ENCODE measurements around the gene PTPRN2.

DNA sequence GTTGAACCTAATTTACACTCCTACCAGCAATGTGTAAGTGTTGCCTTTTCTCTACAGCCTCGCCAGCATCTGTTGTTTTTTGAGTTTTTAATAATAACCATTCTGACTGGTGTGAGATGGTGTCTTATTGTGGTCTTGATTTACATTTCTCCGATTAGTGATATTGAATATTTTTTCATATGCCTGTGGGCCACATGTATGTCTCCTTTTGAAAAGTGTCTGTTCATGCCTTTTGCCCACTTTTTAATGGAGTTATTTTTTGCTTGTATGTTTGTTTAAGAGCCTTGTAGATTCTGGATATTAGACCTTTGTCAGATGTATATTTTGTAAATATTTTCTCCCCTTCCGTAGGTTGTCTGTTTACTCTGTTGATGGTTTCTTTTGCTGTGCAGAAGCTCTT lies 1055.6 kb downstream of the PTPRN2 start:
- TF ChIP-seq POLR2A (IDR thresholded peaks at IDR 0.05; ENCODE audit: extremely low read depth, insufficient read length) = no peak
- TF ChIP-seq, protein P1, sequence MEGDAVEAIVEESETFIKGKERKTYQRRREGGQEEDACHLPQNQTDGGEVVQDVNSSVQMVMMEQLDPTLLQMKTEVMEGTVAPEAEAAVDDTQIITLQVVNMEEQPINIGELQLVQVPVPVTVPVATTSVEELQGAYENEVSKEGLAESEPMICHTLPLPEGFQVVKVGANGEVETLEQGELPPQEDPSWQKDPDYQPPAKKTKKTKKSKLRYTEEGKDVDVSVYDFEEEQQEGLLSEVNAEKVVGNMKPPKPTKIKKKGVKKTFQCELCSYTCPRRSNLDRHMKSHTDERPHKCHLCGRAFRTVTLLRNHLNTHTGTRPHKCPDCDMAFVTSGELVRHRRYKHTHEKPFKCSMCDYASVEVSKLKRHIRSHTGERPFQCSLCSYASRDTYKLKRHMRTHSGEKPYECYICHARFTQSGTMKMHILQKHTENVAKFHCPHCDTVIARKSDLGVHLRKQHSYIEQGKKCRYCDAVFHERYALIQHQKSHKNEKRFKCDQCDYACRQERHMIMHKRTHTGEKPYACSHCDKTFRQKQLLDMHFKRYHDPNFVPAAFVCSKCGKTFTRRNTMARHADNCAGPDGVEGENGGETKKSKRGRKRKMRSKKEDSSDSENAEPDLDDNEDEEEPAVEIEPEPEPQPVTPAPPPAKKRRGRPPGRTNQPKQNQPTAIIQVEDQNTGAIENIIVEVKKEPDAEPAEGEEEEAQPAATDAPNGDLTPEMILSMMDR (IDR thresholded peaks at IDR 0.05; ENCODE audit: low read depth, low read length) = no peak
